ENCODE results near the gene ARMC9.
"Not testable (repeated sequence)": the region's sequence is repeated elsewhere in the genome, so short reads cannot be mapped to it uniquely, and the experiment has no call there.

The ARMC9 gene

DNA sequence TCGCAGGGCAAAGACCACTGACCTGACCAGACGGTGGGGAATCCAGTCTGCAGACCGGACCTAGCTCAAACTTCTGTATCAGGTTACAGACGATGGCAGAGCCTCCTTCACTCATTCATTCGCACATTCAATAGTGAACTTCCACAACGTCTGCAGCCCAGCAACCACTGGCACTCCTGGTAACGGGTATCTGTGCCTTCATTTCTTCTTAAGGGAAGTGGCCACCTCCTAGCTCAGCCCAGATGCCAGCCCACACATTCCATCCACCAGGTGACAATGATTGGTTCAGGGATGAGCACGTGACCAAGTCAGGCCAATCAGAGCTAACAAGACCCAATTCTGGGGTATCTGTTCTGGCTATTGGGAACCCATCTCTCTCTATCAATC lies 15.9 kb upstream of the ARMC9 start:
- no peak for DNase-seq (ENCODE audit: low read depth)

DNA sequence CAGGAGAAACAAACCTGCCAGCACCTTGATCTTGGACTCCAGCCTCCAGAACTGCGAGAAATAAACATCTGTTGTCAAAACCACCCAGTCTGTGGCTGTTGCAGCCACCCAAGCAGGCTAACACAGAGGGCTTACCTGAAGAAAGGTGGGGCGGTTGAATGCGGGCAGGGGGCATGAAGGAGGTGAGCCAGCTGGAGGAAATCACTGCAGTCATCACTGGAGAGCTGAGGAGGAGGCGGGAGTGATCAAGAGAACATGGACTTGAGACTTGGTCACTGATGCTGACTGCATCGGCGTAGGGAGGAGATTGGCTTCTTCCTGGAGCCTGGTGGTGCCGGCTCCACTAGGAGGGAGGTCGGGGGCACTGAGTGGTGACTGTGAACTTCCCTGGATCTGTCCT lies 14.6 kb upstream of the ARMC9 start:
- DNase-seq (ENCODE audit: low read depth) = no peak

DNA sequence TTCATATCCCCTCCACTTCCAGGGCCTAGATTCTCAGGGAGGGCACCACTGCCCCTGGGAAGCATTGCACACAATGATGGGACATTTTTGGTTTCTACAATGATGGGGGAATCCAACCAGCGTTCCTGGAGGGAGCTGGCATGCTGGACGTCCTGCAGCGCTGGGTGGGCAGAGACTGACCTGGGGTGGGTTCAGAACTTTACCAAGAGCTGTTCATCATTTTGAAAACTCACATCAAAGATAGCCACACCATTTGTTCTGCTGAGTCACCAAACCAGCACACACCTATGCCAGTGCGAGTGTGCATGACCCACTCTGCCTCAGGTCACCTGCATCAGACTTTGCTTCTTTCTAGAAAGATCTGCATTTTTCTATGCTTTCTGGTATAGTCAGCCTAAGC lies 14.1 kb upstream of the ARMC9 start:
- no peak for DNase-seq (ENCODE audit: low read depth)

DNA sequence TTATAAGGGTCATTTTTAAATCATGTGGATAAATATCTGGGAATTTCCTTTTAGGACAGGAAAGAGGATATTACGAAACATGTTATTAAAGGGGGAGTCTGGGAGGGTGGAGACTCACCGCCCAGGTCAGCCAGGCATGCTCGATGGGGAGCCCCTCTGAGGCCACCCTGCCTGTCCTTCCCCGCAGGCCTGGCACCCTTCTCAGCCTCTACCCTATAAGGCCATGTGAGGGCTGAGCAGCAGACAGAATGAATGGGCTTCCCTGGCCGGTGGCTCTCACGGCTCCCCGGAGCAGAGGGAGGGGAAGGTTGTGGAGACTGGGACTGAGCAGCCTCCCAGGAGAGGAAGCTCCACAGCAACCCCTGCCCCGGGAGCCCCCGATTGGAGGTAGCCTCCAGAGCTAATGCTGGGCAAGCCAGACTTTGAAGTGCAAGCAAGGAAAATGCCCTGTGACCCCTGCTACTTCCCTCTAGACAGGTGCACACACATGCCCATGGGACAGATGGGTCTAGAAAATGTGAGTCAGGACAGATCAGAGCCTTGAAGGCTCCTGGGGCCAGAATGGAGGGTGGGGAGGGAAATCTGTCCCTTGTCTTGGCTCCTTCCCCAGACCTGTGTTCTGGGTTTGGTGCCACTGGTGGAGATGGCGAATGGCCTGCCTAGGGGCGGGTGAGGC lies 13.2 kb upstream of the ARMC9 start:
- DNase-seq (ENCODE audit: low read depth) = no peak

DNA sequence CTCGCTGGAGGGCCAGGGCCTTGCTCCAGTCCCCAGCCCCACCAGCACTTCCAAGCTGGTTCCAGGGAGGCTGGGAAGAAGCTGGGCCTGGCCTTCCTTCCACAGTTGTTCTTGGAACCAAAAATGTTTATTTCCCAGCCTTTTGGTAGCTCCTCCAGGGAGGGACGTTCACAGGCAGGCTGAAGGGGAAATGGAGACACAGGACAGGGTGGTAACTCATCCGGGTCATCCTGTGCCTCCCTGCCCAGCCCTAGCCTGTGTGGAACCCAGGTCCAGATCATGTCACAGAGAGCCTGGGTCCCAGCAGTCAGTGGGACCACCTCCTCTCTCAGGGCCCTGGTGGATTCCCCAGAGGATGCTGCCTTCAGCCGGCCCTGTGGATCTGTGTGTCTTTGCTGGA lies 12.5 kb upstream of the ARMC9 start:
- DNase-seq (ENCODE audit: low read depth) = no peak

DNA sequence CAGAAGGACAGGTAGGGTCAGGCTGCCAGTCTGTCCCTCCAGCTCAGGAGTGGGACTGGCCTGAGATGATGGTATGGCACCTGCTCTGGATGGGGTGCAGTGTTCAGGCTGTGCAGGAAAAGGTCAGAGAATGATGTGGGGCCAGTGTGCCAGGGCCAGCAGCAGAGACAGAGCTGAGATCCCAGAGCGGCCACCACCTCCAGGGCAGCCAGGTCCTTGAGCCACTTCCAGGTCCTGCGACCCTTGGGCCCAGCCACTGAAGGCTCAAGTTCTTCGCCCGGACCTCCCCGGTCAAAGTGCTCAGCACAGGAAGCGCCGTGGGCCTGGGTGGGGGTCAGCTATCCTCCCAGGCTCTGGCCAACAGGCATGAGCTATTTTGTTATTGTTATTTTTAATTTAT lies 12.1 kb upstream of the ARMC9 start:
- no peak for DNase-seq (ENCODE audit: low read depth)

DNA sequence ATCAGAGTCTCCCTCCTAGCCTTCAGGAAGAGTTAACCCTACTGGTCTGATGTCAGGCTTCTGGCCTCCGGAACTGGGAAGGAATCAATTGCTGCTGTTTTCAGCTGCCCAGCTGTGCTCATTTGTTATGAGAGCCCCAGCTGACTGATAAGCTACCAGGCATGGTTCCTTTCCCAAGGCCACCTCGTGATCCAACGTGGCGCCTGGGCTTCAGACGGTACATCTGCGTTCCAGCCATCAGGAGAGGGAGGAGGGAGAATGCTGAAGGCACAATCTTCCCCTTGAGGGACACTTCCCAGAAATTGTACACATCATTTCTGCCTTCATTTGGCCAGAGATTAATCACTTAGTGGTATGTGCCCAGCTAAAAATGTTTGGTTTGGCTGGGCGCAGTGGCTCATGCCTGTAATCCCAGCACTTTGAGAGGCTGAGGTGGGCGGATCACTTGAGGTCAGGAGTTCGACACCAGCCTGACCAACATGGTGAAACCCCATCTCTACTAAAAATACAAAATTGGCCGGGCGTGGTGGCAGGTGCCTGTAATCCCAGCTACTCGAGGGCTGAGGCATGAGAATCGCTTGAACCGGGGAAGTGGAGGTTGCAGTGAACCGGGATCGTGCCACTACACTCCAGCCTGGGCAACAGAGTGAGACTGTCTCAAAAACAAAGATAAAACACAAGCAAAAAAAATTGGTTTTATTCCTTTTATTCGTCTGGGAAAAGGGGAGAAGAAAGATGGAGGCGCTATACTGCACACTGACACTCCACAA lies 10.5 kb upstream of the ARMC9 start:
- no peak for DNase-seq (ENCODE audit: low read depth)

DNA sequence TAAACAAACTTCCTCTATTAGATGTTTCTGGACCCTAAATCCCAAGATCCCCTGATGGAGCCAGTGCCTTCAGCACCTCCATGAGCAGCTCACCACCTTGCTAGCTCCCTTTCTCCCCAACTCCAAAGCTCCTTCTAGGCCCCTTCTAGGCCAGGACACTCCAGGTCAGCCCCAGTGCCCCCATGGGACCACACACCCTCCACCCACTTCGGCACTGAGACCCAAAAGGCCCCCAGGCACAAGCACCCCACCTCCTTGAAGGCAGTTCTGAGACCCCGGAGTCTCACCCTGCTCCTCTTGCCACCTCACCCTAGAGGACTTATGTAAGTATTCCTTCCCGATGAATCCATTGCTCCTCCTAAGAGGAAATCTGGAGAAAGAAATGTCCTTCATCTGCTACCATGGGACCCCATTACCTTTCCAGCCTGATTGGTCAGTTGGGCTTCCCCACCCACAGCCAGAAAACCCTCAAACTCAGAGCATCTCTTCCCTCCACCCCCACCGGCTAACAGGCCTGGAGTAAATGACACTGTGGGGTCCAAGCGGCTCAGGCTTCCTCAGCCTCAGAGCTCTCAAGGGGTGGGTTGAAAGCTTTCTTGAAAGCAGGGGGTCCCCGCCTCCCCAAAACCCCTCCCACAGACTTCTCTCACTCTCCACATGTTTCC lies 9.8 kb upstream of the ARMC9 start:
- DNase-seq (ENCODE audit: low read depth) = no peak

DNA sequence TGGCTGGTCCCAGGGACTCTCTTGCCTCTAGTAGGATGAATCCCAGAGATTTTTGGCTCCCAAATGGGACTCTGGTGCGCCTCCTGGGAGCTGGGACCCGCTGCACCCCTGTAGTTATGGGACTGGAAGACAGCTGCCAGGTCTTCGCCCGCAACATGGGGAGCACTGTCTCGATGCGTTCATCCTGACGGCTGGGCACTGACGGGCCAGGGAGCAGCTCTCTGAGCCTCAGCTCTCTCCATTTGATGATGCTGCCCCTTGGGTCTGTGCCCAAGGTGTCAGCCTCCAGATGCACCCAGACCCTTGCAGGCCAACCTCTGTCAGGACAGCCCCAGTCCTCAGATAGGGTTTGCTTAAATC lies 9.3 kb upstream of the ARMC9 start:
- no peak for DNase-seq (ENCODE audit: low read depth)

DNA sequence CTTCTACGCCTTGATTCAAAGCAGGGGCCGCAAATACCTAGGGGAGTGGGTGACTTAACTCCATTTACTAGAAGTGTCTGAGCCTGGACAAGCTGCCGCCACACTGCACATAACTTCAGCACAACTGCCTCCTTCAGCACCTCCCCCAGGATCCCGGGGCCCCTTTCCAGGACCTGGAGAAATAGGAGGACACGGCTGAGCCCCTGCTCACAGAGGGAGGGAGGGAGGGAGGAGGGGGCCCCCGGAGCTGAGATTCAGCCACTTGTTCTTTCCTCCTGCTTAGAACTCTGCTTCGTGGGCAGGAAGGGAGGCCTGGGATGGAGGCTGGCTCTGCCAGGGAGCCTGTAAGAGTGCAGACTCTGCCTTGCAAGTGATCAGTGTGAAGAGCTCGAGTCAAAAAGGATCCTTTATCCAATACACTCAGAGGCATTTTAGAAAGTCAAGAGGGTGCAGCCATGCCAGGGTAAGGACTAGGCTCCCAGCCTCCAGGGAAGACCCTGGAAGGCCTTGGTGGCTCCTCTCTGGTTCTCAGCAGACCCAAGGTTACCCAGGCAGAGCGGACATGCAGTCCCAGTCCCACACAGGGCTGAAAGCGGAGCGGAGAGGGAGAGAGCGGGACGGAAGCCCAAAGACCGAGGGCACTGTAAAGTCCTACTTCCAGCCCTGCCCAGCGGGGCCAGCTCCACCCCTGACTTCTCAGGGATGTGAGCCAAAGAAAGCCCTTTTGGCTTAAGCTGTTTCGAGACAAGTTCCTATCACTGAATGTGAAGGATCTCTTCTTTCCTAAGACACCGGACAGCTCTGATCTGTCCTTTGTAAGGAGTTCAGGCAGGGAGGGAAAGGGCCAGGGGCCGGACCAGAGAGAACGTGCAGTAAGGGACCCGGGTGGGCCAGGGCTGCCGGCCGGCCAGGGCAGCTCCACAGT lies 8.6 kb upstream of the ARMC9 start:
- DNase-seq (ENCODE audit: low read depth) = no peak

DNA sequence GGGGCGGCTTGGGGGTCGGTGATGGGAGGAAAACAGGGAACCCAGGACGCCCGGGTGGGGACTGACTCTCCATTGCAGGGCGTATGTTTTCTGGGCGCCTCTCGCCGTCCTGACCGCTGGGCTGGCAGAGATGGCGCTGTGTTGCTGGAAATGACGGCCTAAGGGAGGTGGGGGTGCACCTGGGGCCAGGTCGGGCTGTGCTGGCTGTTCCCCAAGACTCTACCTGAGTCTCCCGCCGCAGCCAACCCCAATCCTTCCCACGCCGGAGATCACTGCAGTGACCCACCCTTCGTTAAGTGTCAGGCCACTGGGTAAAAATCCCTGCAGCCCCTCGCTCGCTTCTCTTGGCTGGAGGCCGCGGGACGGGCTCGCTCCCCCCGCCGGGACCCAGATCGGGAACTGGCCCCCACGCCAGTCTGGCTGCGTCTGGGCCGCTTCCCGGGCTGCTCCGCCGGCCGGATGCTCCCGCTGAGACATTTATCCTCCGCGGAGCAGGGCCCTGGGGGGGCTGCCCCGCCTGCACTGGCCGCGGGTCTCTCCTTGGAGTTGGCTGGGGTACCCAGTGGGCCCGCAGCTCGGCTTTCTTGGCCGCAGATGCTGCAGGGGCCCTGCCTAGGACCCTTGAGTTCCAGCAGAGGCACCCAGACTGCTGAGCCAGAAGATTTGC lies 7.8 kb upstream of the ARMC9 start:
- DNase-seq (ENCODE audit: low read depth) = no peak

DNA sequence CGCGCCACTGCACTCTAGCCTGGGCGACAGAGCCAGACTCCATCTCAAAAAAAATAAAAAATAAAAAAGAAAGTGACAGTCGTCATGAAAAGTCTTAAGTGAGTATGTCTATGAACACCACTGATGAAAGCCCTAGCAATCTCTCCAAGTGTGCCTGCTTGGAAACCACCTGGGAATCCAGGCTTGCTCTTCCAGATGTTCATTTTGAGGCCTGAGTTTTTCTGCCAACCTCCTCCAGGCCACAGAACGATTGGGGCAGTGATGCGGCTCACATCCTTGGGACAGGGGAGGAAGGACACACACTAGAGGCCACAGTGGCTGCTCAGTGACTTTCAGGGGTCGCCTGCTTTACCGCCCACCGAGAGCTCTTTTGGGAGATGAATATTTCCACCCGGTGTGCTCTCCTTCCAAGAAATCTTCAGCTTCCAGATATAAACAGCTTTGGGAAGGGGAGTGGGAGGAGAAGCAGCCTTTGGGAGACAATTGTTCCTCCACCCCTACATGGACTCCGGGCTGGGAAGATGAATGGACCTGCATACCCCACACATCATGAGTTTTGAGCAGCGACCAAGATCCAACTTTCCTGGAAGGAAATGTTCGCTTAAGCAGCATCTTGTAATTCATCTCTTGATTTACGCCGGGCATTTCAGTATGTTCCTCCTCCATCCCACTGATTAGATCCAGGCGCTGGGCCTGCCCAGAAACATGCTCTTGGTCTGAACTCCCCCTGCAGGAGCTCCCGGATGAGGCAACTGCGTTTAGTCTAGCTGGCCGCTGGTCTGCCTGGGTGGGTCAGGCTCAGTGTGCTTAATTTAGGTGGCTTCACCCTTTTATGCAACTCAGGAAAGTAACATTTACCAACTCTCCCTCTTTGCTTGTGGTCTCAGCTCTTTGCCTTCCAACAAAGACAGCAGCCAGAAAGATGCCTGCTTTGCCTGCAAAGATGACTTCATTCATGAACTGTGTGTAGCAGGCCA lies 6.2 kb upstream of the ARMC9 start:
- no peak for DNase-seq (ENCODE audit: low read depth)

DNA sequence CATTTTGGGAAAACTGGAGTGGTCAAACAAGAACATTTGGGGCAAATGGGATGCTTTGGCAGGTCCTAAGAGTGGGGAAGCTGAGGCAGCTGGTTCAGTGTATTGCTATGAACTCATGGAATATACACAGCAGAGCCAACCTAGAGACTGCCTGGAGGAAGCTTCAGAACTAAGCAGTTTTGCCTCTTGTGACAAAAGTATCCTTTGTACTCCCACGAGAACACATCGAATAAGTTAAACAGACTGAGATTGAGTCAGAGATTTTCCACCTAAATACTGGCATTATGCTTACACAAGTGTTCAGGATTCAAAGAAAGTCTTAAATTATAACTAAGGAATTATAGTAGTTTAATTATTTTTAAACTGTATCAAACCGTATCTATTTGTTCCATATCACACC lies 5.2 kb upstream of the ARMC9 start:
- no peak for DNase-seq (ENCODE audit: low read depth)

DNA sequence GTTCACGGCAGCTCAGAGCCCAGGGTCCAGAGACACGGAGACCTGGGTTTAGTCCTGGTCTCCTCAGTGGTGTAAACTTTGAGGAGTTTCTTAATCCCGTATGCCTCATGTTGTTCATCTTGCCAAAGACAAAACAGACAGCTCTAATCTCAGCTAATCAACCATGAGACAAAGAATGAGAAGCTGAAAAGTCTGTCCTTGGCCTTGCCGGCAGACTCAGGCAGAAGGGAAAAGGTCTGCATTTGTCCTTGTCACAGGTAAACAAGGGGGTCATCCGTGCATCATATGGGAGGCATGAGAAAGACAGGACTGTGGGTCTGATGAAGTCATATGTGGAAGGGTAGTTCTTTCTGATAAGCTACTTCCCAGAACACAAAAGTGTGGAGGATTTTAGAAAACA lies 1.8 kb upstream of the ARMC9 start:
- no peak for DNase-seq (ENCODE audit: low read depth)

DNA sequence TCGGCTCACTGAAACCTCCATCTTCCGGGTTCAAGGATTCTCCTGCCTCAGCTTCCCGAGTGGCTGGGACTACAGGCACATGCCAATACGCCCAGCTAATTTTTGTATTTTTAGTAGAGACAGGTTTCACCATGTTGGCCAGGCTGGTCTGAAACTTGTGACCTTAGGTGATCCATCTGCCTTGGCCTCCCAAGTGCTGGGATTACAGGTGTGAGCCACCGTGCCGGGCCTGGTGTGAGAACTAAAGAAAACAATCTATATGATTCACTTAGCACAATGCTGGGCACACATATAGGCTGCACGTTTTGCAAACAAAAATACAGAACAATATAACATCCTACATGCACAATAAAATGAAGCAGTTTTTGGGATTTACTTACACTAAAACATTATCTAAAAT lies 1.2 kb upstream of the ARMC9 start:
- DNase-seq (ENCODE audit: low read depth) = not testable (repeated sequence)

DNA sequence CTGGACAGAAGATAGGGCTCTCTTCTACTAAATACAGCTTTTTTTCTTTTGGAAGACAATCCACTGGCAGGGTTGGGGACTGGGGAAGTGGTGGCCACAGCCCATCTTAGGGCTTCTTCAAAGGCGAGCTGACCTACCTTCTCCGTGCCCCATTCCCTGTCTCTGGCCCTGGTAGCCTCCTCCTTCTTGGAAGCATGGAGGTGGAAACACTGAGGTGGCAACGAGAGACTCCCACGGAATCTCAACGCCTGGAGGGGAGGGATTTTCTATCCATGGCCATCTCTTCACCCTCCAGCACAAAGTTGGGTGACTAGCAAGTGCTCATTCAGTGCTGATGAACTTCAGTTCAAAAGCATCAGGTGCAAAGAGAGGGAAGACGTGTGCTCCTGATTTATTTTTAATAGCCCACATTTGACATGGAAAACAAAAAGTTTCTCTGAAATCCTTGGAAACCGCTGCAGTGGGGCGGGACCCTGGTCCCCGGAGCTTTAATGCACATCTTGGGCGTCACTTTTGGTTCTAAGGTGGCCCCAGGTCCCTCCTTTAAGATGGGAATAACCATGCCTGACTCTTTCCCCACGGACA lies 633 bp upstream of the ARMC9 start:
- DNase-seq (ENCODE audit: low read depth) = no peak

DNA sequence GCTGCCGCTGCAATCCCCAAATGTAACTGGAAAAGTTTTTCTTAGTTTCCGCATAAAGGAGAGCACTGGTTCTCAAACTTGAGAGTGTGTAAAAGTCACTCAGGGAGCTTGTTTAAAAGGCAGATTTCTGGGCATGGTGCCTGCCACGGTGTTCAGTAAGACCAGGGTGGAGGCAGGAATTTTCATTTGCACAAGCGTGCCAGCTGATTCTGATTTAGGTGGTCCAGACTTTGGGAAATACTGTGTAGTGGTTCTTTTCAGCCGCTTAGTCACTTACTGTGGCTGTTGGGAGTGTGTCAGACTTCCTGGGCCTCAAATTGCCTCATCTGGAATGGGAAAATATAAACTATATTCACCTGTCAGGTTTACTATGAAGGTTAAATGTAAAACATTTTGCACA lies 788 bp downstream of the ARMC9 start:
- DNase-seq (ENCODE audit: low read depth) = no peak

DNA sequence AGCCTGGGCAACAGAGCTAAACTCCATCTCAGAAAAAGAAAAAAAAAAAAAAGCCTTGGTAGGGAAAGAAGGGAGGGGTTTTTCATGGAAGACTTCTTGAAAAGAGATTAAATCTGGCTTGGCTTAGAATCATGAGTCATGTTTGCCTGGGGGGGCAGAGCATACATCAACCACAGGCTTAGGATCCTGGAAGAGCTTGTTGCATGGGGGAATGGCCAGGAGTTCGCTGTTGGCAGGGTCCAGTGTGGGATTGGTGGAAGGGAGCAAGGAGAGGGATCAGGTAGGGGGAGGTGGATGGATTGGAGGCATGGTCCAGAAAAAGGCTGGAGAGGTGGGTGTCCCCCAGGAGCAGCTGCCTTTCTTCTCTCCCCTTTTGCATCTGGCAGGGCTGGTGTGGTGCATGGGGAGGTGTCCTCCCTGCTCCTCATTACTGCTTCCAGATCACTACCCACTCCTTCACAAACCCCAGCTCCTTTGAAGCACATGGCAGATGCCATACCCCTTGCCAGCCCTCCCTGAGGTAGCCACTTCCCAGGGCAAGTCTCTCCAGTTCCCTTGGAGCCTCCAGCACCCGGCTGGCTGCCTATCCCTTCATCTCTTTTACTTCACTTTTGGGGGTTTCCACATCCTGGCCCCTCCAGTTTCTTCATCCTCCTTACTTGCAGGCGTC lies 2.5 kb downstream of the ARMC9 start:
- DNase-seq (ENCODE audit: low read depth) = no peak

DNA sequence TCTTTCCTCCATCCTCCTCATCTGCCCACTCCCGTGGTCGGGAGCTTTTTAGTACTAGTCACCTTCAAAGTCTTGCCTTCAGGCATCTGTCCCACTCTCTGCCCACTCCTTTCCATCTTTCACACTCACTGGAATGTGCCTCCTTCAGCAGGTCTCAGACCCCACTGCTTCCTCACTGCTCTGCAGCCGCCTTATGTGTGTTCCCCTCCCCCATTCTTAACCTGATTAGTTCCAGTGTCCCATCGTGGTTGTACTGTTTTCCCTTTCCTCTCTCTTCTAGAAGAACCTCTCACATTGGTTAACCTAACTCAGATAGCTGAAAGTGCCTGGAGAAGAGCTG lies 3.0 kb downstream of the ARMC9 start:
- DNase-seq (ENCODE audit: low read depth) = no peak

DNA sequence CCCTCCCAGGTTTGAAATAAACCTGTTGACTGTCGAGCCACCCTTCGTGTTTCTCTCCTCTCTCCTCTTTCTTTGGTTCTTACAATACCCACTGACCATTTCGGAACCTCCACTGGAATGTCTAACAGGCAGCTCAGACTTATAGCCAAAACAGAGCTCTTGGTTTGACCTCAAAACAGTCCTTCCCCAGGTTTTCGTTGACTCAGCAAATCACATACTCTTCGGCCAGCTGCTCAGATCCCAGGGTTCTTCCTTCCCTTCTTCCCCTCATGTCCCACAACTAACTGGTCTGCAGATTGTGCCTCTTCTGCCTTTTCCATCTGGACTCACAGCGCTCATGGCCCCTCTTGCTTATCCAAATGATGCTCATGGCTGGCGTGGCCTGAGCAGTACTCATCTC lies 4.7 kb downstream of the ARMC9 start:
- no peak for DNase-seq (ENCODE audit: low read depth)
